HG03520 (cell line): ENCODE data around the gene S1PR5.
"Not testable (repeated sequence)": the region's sequence is repeated elsewhere in the genome, so short reads cannot be mapped to it uniquely, and the experiment has no call there.

ENCODE experiments used
- ATAC-seq: cut with Tn5 transposase; IDR thresholded peaks from one replicate; pipeline ENCODE4 v1.9.1; 2021; ENCODE audit warnings: mild to moderate bottlenecking, moderate library complexity; ENCODE audit not compliant: unreplicated experiment

S1PR5 gene

DNA sequence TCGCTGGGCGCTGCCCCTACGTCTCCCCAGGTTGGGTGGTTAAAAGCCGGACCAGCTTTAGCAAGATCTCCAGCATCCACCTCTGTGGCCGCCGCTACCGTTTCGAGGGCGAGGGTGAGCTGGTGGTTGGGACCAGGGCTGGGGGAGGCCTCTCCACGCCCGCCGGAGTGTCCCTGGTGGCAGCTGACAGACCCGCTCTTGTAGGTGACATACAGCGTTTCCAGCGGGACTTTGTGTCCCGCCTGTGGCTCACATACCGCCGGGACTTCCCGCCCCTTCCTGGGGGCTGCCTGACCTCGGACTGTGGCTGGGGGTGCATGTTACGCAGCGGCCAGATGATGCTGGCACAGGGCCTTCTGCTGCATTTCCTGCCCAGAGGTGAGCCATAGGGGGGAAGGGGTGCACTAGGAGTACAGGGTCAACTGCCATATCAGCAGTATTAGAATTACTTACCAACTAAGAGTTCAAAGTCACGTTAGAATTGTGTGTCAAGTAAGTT lies 27.6 kb upstream of the S1PR5 start:
- no peak for ATAC-seq

- no peak for ATAC-seq
These were observed 27.1 kb upstream of the S1PR5 start for GRCh38 chr19:10544242-10544752.

GRCh38 chr19:10543420-10544241 lies 26.4 kb upstream of the S1PR5 start, which contains the start of gene ATG4D:
Gene ATG4D (plus strand): TSS chr19:10543904. CDS start chr19:10544091, 187 bp downstream.
- ATAC-seq: peak; percentile 57

DNA sequence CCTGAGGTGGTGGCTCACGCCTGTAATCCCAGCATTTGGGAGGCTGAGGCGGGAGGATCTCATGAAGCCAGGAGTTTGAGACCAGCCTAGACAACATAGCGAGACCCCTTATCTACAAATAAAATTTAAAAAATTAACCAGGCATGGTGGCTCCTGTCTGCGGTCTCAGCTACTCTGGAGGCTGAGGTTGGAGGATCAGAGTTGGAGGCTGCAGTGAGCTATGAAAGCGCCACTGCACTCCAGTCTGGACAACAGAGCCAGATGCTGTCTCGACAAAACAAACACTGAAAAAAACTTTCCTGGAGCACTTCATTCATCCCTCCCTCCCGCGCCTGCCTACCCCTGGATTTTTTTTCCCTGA lies 25.8 kb upstream of the S1PR5 start:
- ATAC-seq: no peak

GRCh38 chr19:10539016-10539415 lies 21.8 kb upstream of the S1PR5 start:
- ATAC-seq: not testable (repeated sequence)

DNA sequence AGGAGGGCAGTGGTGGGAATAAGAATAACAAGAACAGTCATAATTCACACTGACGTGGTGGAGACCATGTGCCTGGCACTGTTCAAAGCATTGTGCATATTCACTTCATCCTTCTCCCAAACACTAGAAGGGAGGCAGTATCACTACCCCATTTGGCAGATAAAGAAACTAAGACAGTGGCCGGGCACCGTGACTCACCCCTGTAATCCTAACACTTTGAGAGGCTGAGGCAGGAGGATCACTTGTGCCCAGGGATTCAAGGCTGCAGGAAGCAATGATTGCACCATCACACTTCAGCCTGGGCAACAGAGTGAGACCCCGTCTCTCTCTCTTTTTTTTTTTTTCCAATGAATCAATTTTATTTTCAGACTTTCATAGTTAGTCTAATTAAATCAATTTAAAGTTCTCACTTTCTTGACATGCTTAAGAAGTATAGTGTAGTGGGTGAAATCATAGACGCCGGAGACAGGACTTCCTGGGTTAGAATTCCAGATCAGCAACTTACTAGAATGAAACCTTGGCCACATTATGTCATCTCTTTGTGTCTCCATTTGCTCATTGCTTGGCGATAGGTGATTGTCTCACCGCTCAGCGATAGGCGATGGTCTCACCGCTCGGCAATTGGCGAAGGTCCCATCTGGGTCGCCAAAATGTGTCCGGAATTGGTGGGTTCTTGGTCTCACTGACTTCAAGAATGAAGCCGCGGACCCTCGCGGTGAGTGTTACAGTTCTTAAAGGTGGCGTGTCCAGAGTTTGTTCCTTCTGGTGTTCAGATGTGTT lies 21.1 kb upstream of the S1PR5 start:
- no peak for ATAC-seq

DNA sequence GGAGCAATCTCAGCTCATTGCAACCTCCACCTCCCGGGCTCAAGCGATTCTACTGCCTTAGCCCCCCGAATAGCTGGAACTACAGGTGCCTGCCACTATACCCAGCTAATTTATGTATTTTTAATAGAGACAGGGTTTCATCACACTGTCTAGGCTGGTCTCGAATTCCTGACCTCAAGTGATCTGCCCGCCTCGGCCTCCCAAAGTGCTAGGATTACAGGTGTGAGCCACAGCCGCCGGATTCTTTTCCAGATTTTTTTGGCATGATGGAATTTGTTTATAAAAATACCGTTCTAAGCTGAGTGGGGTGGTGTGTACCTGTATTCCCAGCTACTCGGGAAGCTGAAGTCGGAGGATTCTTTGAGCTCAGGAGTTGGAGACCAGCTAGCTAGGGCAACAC lies 20.4 kb upstream of the S1PR5 start:
- ATAC-seq: no peak

DNA sequence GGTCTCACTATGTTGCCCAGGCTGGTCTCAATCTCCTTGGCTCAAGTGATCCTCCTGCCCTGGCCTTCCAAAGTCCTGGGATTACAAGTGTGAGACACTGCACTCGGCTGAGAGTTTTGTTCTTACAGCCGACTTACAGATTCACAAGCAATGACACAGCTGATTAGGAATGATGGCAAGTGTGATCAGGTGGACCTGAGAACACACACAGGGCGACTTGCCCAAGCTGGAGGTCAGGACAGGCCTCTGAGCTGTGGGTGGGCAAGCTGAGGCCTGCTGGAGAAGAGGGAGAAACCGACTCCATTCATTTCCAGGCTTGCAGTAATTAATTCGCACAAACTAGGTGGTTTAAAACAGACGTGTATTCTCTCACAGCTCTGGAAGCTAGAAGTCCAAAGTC lies 18.4 kb upstream of the S1PR5 start:
- ATAC-seq: no peak

- no peak for ATAC-seq
These were observed 16.6 kb upstream of the S1PR5 start for GRCh38 chr19:10533646-10534386.

DNA sequence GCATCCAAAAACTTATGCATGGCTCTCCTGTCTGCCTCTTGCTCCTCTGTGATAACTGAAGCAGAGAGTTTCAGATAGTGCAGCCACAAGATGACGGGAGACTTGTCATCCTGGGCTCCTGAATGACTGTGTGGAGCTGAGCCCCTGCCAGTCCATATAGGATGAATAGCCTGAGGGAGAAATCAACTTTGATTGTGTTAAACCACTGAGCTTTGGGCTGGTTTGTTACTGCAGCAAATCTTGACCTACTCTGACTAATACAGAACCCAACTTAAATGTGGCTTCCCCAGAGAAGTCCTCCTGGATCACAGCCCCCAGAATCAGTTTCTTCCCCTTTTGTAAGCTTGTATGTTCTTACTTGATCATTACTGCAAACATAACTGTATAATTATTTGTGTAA lies 15.2 kb upstream of the S1PR5 start:
- ATAC-seq: no peak

- ATAC-seq: not testable (repeated sequence)
These were observed 9.6 kb upstream of the S1PR5 start for GRCh38 chr19:10526887-10527286.

DNA sequence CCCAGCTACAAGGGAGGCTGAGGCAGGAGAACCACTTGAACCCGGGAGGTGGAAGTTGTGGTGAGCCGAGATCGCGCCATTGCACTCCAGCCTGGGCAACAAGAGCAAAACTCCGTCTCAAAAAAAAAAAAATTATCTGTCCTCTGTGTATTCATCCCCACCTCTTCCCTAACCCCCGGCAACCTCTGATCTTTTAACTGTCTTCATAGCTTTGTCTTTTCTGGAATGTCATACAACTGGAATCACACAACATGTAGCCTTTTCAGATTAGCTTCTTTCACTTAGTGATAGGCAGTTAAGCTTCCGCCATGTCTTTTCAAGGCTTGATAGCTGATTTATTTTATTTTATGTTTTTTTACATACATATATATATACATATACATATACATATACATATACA lies 8.4 kb upstream of the S1PR5 start:
- no peak for ATAC-seq

DNA sequence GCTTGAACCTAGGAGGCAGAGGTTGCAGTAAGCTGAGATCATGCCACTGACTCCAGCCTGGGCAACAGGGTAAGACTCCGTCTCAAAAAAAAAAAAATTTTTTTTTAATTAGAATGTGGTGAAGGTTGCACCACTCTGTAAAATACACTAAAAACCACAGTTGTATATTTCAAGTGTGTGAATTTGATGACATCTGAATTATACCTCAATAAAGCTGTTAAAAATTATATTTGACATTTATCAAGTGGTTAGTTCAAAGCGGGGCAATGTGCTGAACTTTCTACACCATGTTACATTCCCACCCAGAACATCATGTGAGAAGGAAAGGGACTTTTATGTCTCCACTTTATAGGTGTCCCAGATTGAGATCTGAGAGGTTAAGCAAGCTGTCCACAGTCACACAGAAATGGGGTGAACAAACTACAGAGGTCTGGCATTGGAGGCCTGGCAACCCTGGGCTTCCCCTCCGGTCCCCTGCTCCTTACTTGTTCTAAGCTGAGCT lies 5.9 kb upstream of the S1PR5 start:
- ATAC-seq: no peak

- ATAC-seq: no peak
These were observed 4.4 kb upstream of the S1PR5 start for GRCh38 chr19:10521461-10522171.

DNA sequence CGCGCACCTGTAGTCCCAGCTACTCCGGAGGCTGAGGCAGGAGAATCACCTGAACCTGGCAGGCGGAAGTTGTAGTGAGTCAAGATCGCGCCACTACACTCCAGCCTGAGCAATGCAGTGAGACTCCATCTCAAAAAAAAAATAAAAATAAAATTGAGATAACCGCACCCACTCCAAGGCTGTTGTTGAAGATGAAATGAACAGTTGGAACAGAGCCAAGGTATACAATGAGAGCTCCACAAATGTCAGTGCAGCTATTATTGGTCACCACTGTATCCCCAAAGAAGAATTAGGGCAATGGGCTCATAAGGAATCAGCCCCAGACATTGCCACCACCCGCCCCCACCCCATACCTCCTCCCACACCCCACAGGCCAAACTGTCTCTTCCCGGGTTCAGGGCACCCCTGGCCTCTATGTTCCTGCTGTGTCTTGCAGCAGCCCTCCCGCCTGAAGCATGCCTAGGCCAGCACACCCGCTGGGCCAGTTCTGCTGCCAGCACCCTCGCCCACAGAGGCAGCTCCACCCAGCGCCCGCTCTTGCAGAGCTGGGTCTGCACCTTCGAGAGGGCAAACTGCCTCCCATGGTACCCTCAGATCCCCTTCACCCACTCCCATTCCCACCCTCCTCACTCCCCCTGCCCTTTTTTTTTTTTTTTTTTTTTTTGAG lies 3.5 kb upstream of the S1PR5 start:
- ATAC-seq: no peak

DNA sequence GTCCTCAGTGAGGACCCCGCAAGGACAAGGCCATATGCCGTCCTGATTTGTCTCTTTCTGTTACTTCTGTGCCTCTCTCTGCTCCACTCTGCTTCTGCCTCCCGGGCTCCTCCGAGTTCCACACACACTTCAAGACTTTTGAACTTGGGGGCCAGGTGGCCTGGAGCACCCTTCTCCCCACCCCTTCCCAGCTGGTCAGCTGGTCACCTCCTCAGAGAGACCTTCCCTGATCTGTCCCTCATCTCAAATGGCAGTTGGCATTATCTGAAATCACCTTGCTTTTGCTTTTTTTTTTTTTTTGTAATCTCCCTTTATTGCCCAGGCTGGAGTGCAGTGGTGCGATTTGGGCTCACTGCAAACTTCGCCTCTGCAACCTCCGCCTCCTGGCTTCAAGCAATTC lies 2.2 kb upstream of the S1PR5 start:
- ATAC-seq: no peak

DNA sequence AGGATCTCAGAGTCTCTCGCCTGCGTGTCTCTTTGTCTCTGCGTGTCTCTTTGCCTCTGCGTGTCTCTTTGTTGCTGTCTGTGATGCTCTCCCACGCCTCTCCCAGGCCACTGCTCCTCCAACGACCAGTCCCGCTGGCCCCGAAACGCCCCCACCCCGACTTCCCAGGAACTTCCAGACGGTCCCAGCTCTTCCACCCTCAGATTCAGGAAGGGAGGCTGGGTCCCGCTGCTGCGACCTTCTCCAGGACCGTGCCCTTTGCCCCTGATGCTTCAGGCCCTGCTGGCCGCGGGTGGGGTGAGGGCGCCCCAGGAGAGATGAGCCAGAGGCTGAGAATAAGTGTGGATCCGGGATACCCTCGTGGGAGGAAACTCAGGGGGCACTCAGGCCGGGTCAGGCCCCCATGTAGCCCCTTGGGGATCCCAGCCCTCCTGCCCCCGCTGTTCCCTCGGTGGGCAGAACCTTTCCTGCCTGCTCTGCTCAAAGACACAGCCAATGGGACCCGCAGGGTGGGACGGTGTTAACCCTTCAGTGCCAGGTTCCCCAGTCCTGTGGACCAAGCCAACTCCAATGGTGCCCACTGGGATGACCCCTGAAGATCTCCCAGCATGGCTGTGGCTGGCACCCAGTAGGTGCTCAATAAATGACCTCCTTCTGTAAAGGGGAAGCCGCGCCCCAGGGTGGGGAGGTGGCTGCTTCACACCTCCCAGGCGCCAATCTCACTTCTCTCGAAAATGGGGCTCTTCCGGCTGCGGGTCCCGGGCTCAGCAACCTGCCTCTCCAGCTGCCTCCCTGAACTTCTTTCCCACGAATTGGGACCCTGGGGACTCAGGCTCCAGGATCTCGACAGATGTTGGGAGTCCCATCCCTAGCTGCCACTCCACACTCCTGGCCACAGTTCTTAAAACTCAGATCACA lies 1.5 kb upstream of the S1PR5 start:
- no peak for ATAC-seq

GRCh38 chr19:10517760-10518443 lies 655 bp upstream of the S1PR5 start:
- ATAC-seq: no peak
